ENCODE results near the gene MPV17L2.

DNA sequence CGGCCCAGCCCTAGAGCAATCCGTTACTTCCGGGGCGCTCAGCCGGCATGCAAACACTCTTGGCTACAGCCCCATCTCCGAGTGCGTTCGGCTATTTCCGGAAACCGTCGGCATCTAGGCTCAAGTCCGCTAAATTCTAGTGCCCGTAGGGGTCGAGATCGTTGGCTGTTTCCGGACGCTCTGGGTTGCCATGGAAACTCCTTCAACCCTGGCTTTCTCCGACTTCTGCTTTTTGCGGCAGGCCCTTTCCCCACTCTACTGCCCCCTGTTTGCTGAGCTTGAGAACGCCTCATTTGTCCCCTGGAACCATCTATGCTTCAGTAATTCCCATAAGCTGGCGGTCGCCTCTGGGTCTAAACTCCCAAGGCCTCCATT, 40.6 kb upstream of the MPV17L2 start:
- TF ChIP-seq, protein P1, sequence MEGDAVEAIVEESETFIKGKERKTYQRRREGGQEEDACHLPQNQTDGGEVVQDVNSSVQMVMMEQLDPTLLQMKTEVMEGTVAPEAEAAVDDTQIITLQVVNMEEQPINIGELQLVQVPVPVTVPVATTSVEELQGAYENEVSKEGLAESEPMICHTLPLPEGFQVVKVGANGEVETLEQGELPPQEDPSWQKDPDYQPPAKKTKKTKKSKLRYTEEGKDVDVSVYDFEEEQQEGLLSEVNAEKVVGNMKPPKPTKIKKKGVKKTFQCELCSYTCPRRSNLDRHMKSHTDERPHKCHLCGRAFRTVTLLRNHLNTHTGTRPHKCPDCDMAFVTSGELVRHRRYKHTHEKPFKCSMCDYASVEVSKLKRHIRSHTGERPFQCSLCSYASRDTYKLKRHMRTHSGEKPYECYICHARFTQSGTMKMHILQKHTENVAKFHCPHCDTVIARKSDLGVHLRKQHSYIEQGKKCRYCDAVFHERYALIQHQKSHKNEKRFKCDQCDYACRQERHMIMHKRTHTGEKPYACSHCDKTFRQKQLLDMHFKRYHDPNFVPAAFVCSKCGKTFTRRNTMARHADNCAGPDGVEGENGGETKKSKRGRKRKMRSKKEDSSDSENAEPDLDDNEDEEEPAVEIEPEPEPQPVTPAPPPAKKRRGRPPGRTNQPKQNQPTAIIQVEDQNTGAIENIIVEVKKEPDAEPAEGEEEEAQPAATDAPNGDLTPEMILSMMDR (IDR thresholded peaks at IDR 0.05 in 4 of 5, conservative IDR thresholded peaks at IDR 0.05 in 1 of 5) = peak; percentile 42 to 70 (median 56)
- no peak for TF ChIP-seq POLR2A (IDR thresholded peaks at IDR 0.05)
